Esophagus squamous epithelium (tissue), 5 donors: ENCODE results near the gene OR56A3. TPM values are rescaled to one million over a fixed set of nuclear protein-coding genes. Genes with fewer than 3 reads are reported as not detected.

Experiments
- DNase-seq: peaks from one replicate; lab custom pipeline; 2025; lab: John Stamatoyannopoulos, UW
- H3K27ac ChIP-seq, 4 donors: fragments of 200-600 bp; sonication (generic); one replicate each; pipeline ENCODE4 v1.5.1; 2016 to 2019; ENCODE audit warnings: mild to moderate bottlenecking in 1 of 4
- H3K27me3 ChIP-seq, 4 donors: fragments of 200-600 bp; sonication (generic); 1 replicate in 3 of 4; 2 replicates in 1 of 4; pipeline versions ENCODE4 v1.5.1 to v1.6.0; 2017 to 2021; ENCODE audit warnings: antibody characterized with exemption in 1 of 4
- H3K36me3 ChIP-seq, 3 donors: fragments of 200-600 bp; sonication (generic); one replicate each; pipeline ENCODE4 v1.5.1; 2016 to 2019
- H3K4me1 ChIP-seq, 3 donors: fragments of 200-600 bp; sonication (generic); one replicate each; pipeline ENCODE4 v1.5.1; 2017 to 2019
- H3K4me3 ChIP-seq, 4 donors: fragments of 200-600 bp; sonication (generic); 1 replicate in 3 of 4; 2 replicates in 1 of 4; pipeline ENCODE4 v1.5.1; 2016 to 2019; ENCODE audit warnings: mild to moderate bottlenecking in 2 of 4, moderate library complexity in 1 of 4
- H3K9me3 ChIP-seq, 3 donors: fragments of 200-600 bp; sonication (generic); one replicate each; pipeline ENCODE4 v1.5.1; 2016 to 2019
- POLR2A ChIP-seq, 4 donors: fragments of 450-650 bp; IDR thresholded peaks; one replicate each; pipeline ENCODE4 v1.6.1; 2017; ENCODE audit warnings: antibody characterized with exemption in 4 of 4, mild to moderate bottlenecking in 4 of 4, moderate library complexity in 3 of 4
- WGBS, 2 donors: methylation state at CpG; one replicate each; pipeline ENCODE4 v1.1.5; 2018; 5-methylcytosine and 5-hydroxymethylcytosine counted together
- intact Hi-C: fragments of 100-400 bp; cut with DNase I; formaldehyde crosslinking; loops from one replicate; pipeline ENCODE4 v1.15.0; 2022
- total RNA-seq, 4 donors: library from RNA; depleted of rRNA; stranded (reverse); fragments of >200 nt; gene quantifications; one replicate each; pipeline ENCODE4 v1.1.0, GENCODE V29; 2016
- TF ChIP-seq, protein P1 (sequence below), 6 experiments: fragments of 450-650 bp in 4 of 6; fragments of 200-600 bp in 2 of 6; sonication (generic) in 2 of 6; IDR thresholded peaks; one replicate each; pipeline ENCODE4 v1.5.1; 2016 to 2019; ENCODE audit warnings: antibody characterized with exemption in 6 of 6, mild to moderate bottlenecking in 4 of 6, moderate library complexity in 4 of 6
- donor health status: DM: yes; HTN: yes; CAD: no.

Gene OR56A3
- total RNA-seq, 4 donors from 2014 or later = not detected

DNA sequence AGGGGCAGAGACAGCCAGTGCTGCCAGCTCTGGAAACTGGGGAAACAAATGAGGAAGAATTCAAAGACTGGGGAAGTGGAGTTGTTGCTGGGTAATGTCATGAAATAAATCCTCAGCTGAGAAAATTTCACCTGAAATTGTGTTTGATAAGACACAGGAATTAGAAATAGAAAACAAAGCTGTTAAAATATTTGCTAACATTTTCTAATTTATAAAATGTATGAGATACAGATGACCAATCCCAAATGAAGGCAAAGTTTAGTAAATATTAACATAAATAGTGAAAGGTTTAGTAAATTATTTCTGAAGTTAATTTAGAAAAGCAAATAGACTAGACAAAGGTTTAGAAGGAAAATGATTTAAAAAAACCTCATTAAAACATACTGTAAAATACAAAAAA, 26.3 kb downstream of the OR56A3 start, which contains the start of gene OR56A5:
TSS of gene OR56A5 (minus strand) at position 101 of the 400 bp plus-strand sequence. CDS start at position 101, 0 bp downstream.
- no peak for TF ChIP-seq POLR2A (IDR thresholded peaks at IDR 0.05)
- TF ChIP-seq, protein P1, sequence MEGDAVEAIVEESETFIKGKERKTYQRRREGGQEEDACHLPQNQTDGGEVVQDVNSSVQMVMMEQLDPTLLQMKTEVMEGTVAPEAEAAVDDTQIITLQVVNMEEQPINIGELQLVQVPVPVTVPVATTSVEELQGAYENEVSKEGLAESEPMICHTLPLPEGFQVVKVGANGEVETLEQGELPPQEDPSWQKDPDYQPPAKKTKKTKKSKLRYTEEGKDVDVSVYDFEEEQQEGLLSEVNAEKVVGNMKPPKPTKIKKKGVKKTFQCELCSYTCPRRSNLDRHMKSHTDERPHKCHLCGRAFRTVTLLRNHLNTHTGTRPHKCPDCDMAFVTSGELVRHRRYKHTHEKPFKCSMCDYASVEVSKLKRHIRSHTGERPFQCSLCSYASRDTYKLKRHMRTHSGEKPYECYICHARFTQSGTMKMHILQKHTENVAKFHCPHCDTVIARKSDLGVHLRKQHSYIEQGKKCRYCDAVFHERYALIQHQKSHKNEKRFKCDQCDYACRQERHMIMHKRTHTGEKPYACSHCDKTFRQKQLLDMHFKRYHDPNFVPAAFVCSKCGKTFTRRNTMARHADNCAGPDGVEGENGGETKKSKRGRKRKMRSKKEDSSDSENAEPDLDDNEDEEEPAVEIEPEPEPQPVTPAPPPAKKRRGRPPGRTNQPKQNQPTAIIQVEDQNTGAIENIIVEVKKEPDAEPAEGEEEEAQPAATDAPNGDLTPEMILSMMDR (IDR thresholded peaks at IDR 0.05) = no peak
- H3K36me3 ChIP-seq = no peaks in the 10 kb centered on the region
- peaks cover 0 to 7% (median 0%) of the 10 kb centered on the region in 3 donors for H3K9me3 ChIP-seq
- H3K4me1 ChIP-seq = no peaks in the 10 kb centered on the region
- intact Hi-C loops = no loop called here
- no peaks in the 10 kb centered on the region for H3K27me3 ChIP-seq
- no peak for DNase-seq
- H3K27ac ChIP-seq = no peak within 1 kb of the TSS
- no peak within 1 kb of the TSS for H3K4me3 ChIP-seq

DNA sequence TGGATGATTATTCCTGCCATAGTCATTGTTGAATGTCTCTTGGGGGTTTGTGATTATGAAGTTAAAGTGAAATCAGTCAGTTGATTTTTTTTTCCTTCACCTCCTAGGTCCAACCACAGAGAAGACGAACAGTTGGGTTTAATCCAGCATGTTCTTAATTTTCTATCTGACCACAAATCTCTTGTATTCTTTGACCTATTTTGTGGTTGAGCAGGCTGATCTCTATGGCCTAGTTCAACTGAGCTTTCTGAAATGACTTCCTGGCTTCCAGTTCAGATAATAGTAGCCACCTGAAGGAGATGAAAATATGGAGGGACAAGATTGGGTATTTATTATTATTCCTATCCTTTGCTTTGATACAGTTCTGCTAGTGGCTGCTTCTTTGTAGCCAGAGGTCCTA, 31.5 kb downstream of the OR56A3 start:
- H3K4me1 ChIP-seq = no peaks in the 10 kb centered on the region
- H3K9me3 ChIP-seq = no peaks in the 10 kb centered on the region
- no peaks in the 10 kb centered on the region for H3K27me3 ChIP-seq
- intact Hi-C loops = no loop called here
- H3K27ac ChIP-seq = no peak overlapping the region
- H3K36me3 ChIP-seq = no peaks in the 10 kb centered on the region
- H3K4me3 ChIP-seq = no peak overlapping the region
- DNase-seq = no peak
- 33 to 69% methylated on average over 1 of the region's 1 CpG for WGBS, 2 donors
- TF ChIP-seq, protein P1 (IDR thresholded peaks at IDR 0.05) = no peak
- TF ChIP-seq POLR2A (IDR thresholded peaks at IDR 0.05) = no peak

DNA sequence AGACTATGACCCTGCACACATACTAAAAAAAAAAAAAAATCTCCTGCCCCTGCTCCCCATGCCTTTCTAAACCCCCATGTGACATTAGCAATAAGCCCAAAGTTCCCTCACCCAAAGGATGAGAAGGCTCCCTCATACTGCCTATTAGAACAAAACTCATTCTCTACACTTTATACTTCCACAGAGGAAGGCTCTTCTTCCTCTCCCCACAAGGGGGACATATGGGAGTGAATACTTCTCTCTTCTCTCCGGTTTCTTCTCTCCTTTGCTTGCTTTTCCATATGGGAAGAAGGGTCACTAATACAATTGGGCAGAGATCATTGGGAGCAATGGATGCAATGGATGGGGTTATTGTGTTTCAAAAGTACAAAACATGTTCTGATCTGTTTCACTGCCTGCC, 41.4 kb downstream of the OR56A3 start:
- no peak overlapping the region for H3K4me3 ChIP-seq
- no peaks in the 10 kb centered on the region for H3K36me3 ChIP-seq
- DNase-seq = no peak
- 38 to 58% methylated on average over 1 of the region's 1 CpG for WGBS, 2 donors
- H3K27ac ChIP-seq = no peak overlapping the region
- intact Hi-C loops = no loop called here
- TF ChIP-seq, protein P1 (IDR thresholded peaks at IDR 0.05) = no peak
- no peak for TF ChIP-seq POLR2A (IDR thresholded peaks at IDR 0.05)
- no peaks in the 10 kb centered on the region for H3K4me1 ChIP-seq
- H3K9me3 ChIP-seq = no peaks in the 10 kb centered on the region
- no peaks in the 10 kb centered on the region for H3K27me3 ChIP-seq

DNA sequence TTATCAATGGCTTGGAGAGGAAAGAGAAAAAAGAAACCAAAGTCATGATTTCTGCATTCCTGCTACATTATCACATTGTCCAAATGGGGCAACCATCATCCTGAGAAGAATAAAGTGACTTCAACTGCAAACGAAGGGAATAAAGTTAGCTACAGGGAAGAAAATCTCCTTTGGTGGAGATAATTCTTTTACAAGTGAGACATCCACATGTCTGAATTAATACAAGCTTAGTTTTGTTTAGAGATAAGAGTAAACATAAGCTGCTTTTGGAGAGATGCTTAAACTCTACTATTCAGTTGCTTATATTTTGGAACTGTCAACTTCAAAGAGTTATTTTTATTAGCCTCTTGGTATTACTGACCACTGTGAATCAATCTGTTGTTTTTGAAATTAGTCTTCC, 44.8 kb downstream of the OR56A3 start, which contains the start of gene OR52L1:
TSS of gene OR52L1 (minus strand) at position 101 of the 400 bp plus-strand sequence. CDS start at position 46, 55 bp downstream.
- H3K27ac ChIP-seq = no peak within 1 kb of the TSS
- H3K4me3 ChIP-seq = no peak within 1 kb of the TSS
- intact Hi-C loops = no loop called here
- H3K4me1 ChIP-seq = no peaks in the 10 kb centered on the region
- no peaks in the 10 kb centered on the region for H3K36me3 ChIP-seq
- H3K9me3 ChIP-seq = no peaks in the 10 kb centered on the region
- 22 to 45% methylated on average over 1 of the region's 1 CpG for WGBS, 2 donors
- H3K27me3 ChIP-seq = no peaks in the 10 kb centered on the region
- TF ChIP-seq POLR2A (IDR thresholded peaks at IDR 0.05) = no peak
- TF ChIP-seq, protein P1 (IDR thresholded peaks at IDR 0.05) = no peak
- no peak for DNase-seq

DNA sequence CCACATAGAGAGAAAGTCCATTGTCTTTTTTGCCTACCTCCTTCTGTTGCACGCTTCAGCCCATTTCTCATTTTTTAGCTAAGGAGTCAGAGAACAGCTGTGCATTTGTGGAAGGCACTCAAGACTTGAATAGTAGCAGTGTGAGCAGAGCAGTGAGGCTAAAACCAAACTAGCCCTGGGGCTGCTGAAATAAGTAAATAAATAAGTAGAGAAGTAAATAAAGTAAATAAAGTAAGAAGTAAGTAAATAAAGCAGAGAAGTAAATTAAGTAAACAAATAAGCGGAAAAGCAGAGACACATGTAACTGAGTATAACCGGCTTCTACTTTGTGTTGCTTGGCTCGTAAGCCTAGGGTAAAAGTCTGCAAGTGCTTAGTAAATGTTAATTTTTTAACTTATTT, 47.2 kb downstream of the OR56A3 start:
- Histone ChIP-seq H3K4me1 (no peaks in the 10 kb centered on the region), H3K27ac (no peak overlapping the region), H3K4me3 (no peak overlapping the region), H3K27me3 (no peaks in the 10 kb centered on the region), H3K9me3 (no peaks in the 10 kb centered on the region), H3K36me3 (no peaks in the 10 kb centered on the region)
- WGBS, 2 donors = 53 to 59% methylated on average over 4 of the region's 4 CpGs
- intact Hi-C loops = no loop called here
- no peak for DNase-seq
- no peak for TF ChIP-seq POLR2A (IDR thresholded peaks at IDR 0.05)
- TF ChIP-seq, protein P1 (IDR thresholded peaks at IDR 0.05) = no peak
